HEK293 (cell line): ENCODE data around the gene FCAR.

ENCODE experiments used
- CTCF ChIA-PET: fragments of 350-600 bp; formaldehyde crosslinking; extraction: SDS; loops from one replicate; lab custom pipeline; 2021; ENCODE audit warnings: antibody characterized with exemption; lab: Yijun Ruan, JAX
- POLR2A ChIA-PET: fragments of 300-600 bp; formaldehyde crosslinking; extraction: SDS; loops from one replicate; lab custom pipeline; 2020; ENCODE audit warnings: antibody characterized with exemption, inconsistent platforms; lab: Yijun Ruan, JAX
- H3K27ac ChIP-seq: fragments of 200-500 bp; sonication (Bioruptor generic); 2 replicates; pipeline ENCODE4 v1.5.1; 2014; ENCODE audit warnings: low read depth, low read length, control low read depth, inconsistent platforms; ENCODE audit errors: extremely low read depth
- H3K36me3 ChIP-seq, 2 experiments: fragments of 200-500 bp in 1 of 2; sonication (Bioruptor generic) in 1 of 2; 1 replicate in 1 of 2; 2 replicates in 1 of 2; pipeline ENCODE4 v1.5.1; 2014 to 2017; ENCODE audit warnings: inconsistent platforms in 2 of 2, low read length in 2 of 2; ENCODE audit not compliant: control insufficient read depth in 2 of 2, insufficient read depth in 1 of 2
- H3K4me1 ChIP-seq: fragments of 200-500 bp; sonication (Bioruptor generic); 2 replicates; pipeline ENCODE4 v1.5.1; 2014; ENCODE audit warnings: mild to moderate bottlenecking, low read length, inconsistent platforms; ENCODE audit not compliant: control insufficient read depth, insufficient read depth
- H3K4me3 ChIP-seq: 2 replicates; pipeline ENCODE4 v1.5.1; 2011; ENCODE audit warnings: low read depth, mild to moderate bottlenecking, control low read depth, low read length, moderate library complexity
- H3K9me3 ChIP-seq: fragments of 200-500 bp; sonication (Bioruptor generic); 2 replicates; pipeline ENCODE4 v1.5.1; 2014; ENCODE audit warnings: low read depth, low read length, inconsistent platforms; ENCODE audit not compliant: control insufficient read depth, insufficient read depth
- KLF10 ChIP-seq: fragments of 450-650 bp; IDR thresholded peaks from 2 replicates; pipeline ENCODE4 v1.5.1; 2018; ENCODE audit warnings: missing biosample characterization, mild to moderate bottlenecking, missing genetic modification characterization
- MEIS1 ChIP-seq: sonication (generic); formaldehyde crosslinking; IDR thresholded peaks from 2 replicates; pipeline ENCODE4 v1.8.1; 2022; ENCODE audit warnings: missing genetic modification reagents, mild to moderate bottlenecking, borderline replicate concordance
- PRDM1 ChIP-seq: fragments of 450-650 bp; formaldehyde crosslinking; IDR thresholded peaks from 2 replicates; pipeline ENCODE4; 2016; ENCODE audit warnings: missing biosample characterization, missing genetic modification characterization
- ZFHX2 ChIP-seq: fragments of 450-650 bp; formaldehyde crosslinking; conservative IDR thresholded peaks from 2 replicates; pipeline ENCODE4 v1.5.1; 2016; ENCODE audit warnings: missing biosample characterization, missing genetic modification characterization
- ZNF121 ChIP-seq: fragments of 450-650 bp; formaldehyde crosslinking; IDR thresholded peaks from 2 replicates; pipeline ENCODE4 v1.5.1; 2016; ENCODE audit warnings: missing biosample characterization, missing genetic modification characterization
- ZNF133 ChIP-seq: fragments of 450-650 bp; formaldehyde crosslinking; IDR thresholded peaks from 2 replicates; pipeline ENCODE4 v1.5.1; 2016; ENCODE audit warnings: missing biosample characterization, missing genetic modification characterization
- ZNF157 ChIP-seq: fragments of 450-650 bp; formaldehyde crosslinking; IDR thresholded peaks from 2 replicates; pipeline ENCODE4 v1.5.1; 2016; ENCODE audit warnings: missing biosample characterization, missing genetic modification characterization
- ZNF404 ChIP-seq: fragments of 450-650 bp; formaldehyde crosslinking; IDR thresholded peaks from 2 replicates; pipeline ENCODE4 v1.5.1; 2017; ENCODE audit warnings: missing biosample characterization, missing genetic modification characterization
- ZNF514 ChIP-seq: fragments of 450-650 bp; formaldehyde crosslinking; IDR thresholded peaks from 2 replicates; pipeline ENCODE4 v1.5.1; 2016; ENCODE audit warnings: missing biosample characterization, missing genetic modification characterization
- ZSCAN30 ChIP-seq: fragments of 450-650 bp; IDR thresholded peaks from 2 replicates; pipeline ENCODE4 v1.5.1; 2018; ENCODE audit warnings: missing biosample characterization, mild to moderate bottlenecking, missing genetic modification characterization, moderate library complexity
- TF ChIP-seq, protein P1 (sequence below): fragments of 450-650 bp; formaldehyde crosslinking; IDR thresholded peaks from 2 replicates; pipeline ENCODE4 v1.5.1; 2016; ENCODE audit warnings: missing biosample characterization, missing genetic modification characterization
- TF ChIP-seq, protein P2 (sequence below): fragments of 450-650 bp; formaldehyde crosslinking; IDR thresholded peaks from 2 replicates; pipeline ENCODE4 v1.5.1; 2016; ENCODE audit warnings: missing biosample characterization, missing genetic modification characterization, borderline replicate concordance
- TF ChIP-seq, protein P3 (sequence below): sonication (generic); formaldehyde crosslinking; IDR thresholded peaks from 2 replicates; pipeline ENCODE4 v1.8.1; 2022; ENCODE audit warnings: mild to moderate bottlenecking, moderate library complexity, missing genetic modification reagents
- TF ChIP-seq, protein P4 (sequence below): fragments of 450-650 bp; formaldehyde crosslinking; IDR thresholded peaks from 2 replicates; pipeline ENCODE4 v1.5.1; 2016; ENCODE audit warnings: missing biosample characterization, missing genetic modification characterization, low read depth
- TF ChIP-seq, protein P5 (sequence below): fragments of 450-650 bp; formaldehyde crosslinking; IDR thresholded peaks from 2 replicates; pipeline ENCODE4 v1.5.1; 2016; ENCODE audit warnings: missing biosample characterization, missing genetic modification characterization
- TF ChIP-seq, protein P6 (sequence below): fragments of 450-650 bp; formaldehyde crosslinking; IDR thresholded peaks from 2 replicates; pipeline ENCODE4 v1.5.1; 2017; ENCODE audit warnings: missing biosample characterization, missing genetic modification characterization

Gene FCAR

DNA sequence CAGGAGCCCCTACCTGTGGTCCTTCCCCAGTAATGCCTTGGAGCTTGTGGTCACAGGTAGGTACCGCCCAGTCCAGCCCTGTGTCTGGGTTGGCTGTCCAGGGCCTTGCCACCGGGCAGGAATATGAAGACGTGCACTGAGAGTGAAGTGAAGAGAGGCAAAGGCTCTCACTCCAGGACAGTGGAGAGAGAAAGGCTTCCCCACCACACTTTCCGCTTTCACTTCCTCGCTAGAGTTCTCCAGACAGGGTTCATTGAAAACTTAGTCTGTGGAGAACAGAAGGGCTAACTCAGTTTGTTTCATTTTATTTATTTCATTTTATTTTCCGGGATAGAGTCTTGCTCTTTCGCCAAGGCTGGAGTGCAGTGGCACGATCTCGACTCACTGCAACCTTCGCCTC lies 14.2 kb downstream of the FCAR start:
- Histone ChIP-seq H3K36me3 (no peaks in the 10 kb centered on the region), H3K4me1 (no peaks in the 10 kb centered on the region), H3K4me3 (no peak overlapping the region), H3K27ac (no peak overlapping the region)
- CTCF ChIA-PET = no interaction called here
- TF ChIP-seq, protein P1, sequence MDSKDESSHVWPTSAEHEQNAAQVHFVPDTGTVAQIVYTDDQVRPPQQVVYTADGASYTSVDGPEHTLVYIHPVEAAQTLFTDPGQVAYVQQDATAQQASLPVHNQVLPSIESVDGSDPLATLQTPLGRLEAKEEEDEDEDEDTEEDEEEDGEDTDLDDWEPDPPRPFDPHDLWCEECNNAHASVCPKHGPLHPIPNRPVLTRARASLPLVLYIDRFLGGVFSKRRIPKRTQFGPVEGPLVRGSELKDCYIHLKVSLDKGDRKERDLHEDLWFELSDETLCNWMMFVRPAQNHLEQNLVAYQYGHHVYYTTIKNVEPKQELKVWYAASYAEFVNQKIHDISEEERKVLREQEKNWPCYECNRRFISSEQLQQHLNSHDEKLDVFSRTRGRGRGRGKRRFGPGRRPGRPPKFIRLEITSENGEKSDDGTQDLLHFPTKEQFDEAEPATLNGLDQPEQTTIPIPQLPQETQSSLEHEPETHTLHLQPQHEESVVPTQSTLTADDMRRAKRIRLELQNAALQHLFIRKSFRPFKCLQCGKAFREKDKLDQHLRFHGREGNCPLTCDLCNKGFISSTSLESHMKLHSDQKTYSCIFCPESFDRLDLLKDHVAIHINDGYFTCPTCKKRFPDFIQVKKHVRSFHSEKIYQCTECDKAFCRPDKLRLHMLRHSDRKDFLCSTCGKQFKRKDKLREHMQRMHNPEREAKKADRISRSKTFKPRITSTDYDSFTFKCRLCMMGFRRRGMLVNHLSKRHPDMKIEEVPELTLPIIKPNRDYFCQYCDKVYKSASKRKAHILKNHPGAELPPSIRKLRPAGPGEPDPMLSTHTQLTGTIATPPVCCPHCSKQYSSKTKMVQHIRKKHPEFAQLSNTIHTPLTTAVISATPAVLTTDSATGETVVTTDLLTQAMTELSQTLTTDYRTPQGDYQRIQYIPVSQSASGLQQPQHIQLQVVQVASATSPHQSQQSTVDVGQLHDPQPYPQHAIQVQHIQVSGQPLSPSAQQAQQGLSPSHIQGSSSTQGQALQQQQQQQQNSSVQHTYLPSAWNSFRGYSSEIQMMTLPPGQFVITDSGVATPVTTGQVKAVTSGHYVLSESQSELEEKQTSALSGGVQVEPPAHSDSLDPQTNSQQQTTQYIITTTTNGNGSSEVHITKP (tag by site-specific recombination) = no peak
- TF ChIP-seq, protein P2, sequence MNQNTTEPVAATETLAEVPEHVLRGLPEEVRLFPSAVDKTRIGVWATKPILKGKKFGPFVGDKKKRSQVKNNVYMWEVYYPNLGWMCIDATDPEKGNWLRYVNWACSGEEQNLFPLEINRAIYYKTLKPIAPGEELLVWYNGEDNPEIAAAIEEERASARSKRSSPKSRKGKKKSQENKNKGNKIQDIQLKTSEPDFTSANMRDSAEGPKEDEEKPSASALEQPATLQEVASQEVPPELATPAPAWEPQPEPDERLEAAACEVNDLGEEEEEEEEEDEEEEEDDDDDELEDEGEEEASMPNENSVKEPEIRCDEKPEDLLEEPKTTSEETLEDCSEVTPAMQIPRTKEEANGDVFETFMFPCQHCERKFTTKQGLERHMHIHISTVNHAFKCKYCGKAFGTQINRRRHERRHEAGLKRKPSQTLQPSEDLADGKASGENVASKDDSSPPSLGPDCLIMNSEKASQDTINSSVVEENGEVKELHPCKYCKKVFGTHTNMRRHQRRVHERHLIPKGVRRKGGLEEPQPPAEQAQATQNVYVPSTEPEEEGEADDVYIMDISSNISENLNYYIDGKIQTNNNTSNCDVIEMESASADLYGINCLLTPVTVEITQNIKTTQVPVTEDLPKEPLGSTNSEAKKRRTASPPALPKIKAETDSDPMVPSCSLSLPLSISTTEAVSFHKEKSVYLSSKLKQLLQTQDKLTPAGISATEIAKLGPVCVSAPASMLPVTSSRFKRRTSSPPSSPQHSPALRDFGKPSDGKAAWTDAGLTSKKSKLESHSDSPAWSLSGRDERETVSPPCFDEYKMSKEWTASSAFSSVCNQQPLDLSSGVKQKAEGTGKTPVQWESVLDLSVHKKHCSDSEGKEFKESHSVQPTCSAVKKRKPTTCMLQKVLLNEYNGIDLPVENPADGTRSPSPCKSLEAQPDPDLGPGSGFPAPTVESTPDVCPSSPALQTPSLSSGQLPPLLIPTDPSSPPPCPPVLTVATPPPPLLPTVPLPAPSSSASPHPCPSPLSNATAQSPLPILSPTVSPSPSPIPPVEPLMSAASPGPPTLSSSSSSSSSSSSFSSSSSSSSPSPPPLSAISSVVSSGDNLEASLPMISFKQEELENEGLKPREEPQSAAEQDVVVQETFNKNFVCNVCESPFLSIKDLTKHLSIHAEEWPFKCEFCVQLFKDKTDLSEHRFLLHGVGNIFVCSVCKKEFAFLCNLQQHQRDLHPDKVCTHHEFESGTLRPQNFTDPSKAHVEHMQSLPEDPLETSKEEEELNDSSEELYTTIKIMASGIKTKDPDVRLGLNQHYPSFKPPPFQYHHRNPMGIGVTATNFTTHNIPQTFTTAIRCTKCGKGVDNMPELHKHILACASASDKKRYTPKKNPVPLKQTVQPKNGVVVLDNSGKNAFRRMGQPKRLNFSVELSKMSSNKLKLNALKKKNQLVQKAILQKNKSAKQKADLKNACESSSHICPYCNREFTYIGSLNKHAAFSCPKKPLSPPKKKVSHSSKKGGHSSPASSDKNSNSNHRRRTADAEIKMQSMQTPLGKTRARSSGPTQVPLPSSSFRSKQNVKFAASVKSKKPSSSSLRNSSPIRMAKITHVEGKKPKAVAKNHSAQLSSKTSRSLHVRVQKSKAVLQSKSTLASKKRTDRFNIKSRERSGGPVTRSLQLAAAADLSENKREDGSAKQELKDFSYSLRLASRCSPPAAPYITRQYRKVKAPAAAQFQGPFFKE (tag by site-specific recombination) = no peak
- TF ChIP-seq MEIS1 (CRISPR knock-in tag) (no peak), ZNF157 (tag by site-specific recombination) (no peak), ZNF121 (tag by site-specific recombination) (no peak), ZNF404 (tag by site-specific recombination) (no peak)
- TF ChIP-seq, protein P3, sequence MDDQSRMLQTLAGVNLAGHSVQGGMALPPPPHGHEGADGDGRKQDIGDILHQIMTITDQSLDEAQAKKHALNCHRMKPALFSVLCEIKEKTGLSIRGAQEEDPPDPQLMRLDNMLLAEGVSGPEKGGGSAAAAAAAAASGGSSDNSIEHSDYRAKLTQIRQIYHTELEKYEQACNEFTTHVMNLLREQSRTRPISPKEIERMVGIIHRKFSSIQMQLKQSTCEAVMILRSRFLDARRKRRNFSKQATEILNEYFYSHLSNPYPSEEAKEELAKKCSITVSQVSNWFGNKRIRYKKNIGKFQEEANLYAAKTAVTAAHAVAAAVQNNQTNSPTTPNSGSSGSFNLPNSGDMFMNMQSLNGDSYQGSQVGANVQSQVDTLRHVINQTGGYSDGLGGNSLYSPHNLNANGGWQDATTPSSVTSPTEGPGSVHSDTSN (CRISPR knock-in tag) = no peak
- TF ChIP-seq, protein P4, sequence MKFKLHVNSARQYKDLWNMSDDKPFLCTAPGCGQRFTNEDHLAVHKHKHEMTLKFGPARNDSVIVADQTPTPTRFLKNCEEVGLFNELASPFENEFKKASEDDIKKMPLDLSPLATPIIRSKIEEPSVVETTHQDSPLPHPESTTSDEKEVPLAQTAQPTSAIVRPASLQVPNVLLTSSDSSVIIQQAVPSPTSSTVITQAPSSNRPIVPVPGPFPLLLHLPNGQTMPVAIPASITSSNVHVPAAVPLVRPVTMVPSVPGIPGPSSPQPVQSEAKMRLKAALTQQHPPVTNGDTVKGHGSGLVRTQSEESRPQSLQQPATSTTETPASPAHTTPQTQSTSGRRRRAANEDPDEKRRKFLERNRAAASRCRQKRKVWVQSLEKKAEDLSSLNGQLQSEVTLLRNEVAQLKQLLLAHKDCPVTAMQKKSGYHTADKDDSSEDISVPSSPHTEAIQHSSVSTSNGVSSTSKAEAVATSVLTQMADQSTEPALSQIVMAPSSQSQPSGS (tag by site-specific recombination) = no peak
- TF ChIP-seq, all 188 proteins: peak for 0
- POLR2A ChIA-PET = interaction anchor here (0.6 kb wide), 1 partner anchor 534 kb away, joined by 6 read pairs; no protein-coding TSS in a partner anchor
- no peaks in the 10 kb centered on the region for H3K9me3 ChIP-seq

DNA sequence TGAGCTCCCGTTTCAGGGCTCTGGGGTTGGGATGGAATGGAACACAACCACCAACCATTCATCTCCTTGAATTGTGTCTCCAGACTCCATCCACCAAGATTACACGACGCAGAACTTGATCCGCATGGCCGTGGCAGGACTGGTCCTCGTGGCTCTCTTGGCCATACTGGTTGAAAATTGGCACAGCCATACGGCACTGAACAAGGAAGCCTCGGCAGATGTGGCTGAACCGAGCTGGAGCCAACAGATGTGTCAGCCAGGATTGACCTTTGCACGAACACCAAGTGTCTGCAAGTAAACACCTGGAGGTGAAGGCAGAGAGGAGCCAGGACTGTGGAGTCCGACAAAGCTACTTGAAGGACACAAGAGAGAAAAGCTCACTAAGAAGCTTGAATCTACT lies 15.5 kb downstream of the FCAR start:
- H3K9me3 ChIP-seq = no peaks in the 10 kb centered on the region
- TF ChIP-seq, protein P5, sequence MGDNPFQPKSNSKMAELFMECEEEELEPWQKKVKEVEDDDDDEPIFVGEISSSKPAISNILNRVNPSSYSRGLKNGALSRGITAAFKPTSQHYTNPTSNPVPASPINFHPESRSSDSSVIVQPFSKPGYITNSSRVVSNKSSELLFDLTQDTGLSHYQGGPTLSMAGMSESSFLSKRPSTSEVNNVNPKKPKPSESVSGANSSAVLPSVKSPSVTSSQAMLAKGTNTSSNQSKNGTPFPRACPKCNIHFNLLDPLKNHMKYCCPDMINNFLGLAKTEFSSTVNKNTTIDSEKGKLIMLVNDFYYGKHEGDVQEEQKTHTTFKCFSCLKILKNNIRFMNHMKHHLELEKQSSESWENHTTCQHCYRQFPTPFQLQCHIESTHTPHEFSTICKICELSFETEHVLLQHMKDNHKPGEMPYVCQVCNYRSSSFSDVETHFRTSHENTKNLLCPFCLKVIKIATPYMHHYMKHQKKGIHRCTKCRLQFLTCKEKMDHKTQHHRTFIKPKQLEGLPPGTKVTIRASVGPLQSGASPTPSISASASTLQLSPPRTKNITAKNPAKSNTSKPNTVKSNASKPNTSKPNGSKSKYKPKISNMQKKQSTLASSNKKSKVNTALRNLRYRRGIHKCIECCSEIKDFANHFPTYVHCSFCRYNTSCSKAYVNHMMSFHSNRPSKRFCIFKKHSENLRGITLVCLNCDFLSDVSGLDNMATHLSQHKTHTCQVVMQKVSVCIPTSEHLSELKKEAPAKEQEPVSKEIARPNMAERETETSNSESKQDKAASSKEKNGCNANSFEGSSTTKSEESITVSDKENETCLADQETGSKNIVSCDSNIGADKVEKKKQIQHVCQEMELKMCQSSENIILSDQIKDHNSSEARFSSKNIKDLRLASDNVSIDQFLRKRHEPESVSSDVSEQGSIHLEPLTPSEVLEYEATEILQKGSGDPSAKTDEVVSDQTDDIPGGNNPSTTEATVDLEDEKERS (tag by site-specific recombination) = no peak
- TF ChIP-seq, protein P6, sequence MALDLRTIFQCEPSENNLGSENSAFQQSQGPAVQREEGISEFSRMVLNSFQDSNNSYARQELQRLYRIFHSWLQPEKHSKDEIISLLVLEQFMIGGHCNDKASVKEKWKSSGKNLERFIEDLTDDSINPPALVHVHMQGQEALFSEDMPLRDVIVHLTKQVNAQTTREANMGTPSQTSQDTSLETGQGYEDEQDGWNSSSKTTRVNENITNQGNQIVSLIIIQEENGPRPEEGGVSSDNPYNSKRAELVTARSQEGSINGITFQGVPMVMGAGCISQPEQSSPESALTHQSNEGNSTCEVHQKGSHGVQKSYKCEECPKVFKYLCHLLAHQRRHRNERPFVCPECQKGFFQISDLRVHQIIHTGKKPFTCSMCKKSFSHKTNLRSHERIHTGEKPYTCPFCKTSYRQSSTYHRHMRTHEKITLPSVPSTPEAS (tag by site-specific recombination) = no peak
- no peak for TF ChIP-seq KLF10
- no peak for TF ChIP-seq PRDM1 (tag by site-specific recombination)
- no peak for TF ChIP-seq ZFHX2 (tag by site-specific recombination)
- TF ChIP-seq ZNF133 (tag by site-specific recombination) = no peak
- no peak for TF ChIP-seq ZSCAN30 (tag by site-specific recombination)
- no peak for TF ChIP-seq ZNF121 (tag by site-specific recombination)
- TF ChIP-seq ZNF514 (tag by site-specific recombination) = no peak
- ChIA-PET CTCF (interaction anchor here (0.6 to 0.7 kb wide), 3 partner anchors 8 to 1431 kb away, joined by 3 read pairs; no protein-coding TSS in a partner anchor), POLR2A (interaction anchor here (0.6 kb wide), 1 partner anchor 20 kb away, joined by 5 read pairs; no protein-coding TSS in a partner anchor)
- H3K4me1 ChIP-seq = no peaks in the 10 kb centered on the region
- no peaks in the 10 kb centered on the region for H3K36me3 ChIP-seq
- no peak overlapping the region for H3K4me3 ChIP-seq
- H3K27ac ChIP-seq = no peak overlapping the region
